ENCODE results near the gene PES1.
A peak's percentile ranks its signal among the peaks of the same experiment; 100 is the strongest.

The PES1 gene

GRCh38 chr22:30574095-30574981, 17.4 kb downstream of the PES1 start, which contains the start of gene GAL3ST1:
Gene GAL3ST1 (minus strand): TSS chr22:30574665. CDS start chr22:30557392, 17,273 bp downstream.
- WGBS, 2 donors (ENCODE audit: extremely low coverage in 2 of 2, insufficient read length in 2 of 2, insufficient replicate concordance in 1 of 2): no CpG with 5 or more reads among the region's 75 CpGs
- no peak within 1 kb of the TSS for H4K91ac ChIP-seq (ENCODE audit: low read depth, low read length, poor library complexity)
- no peak within 1 kb of the TSS for H2BK120ac ChIP-seq (ENCODE audit: low read depth, low read length)
- peak within 1 kb of the TSS; percentile 95 for H2AK5ac ChIP-seq (ENCODE audit: low read depth, low read length)
- DNase-seq (ENCODE audit: low spot score): peak; percentile 45
- no peaks in the 10 kb centered on the region for H3K9me3 ChIP-seq (replicated peaks in 1 of 2; ENCODE audit: control insufficient read depth in 2 of 2, insufficient read depth in 1 of 2, low read depth in 1 of 2, low read length in 2 of 2)
- H3K27ac ChIP-seq (replicated peaks; ENCODE audit: low read length): peak within 1 kb of the TSS; percentile 10
- peak within 1 kb of the TSS; percentile 58 for H3K14ac ChIP-seq (ENCODE audit: low read length)
- no peak within 1 kb of the TSS for H4K8ac ChIP-seq (ENCODE audit: low read depth, low read length)
- H3K9ac ChIP-seq (ENCODE audit: low read depth, low read length, poor library complexity): peak within 1 kb of the TSS; percentile 68
- no peak within 1 kb of the TSS for H2AFZ ChIP-seq (ENCODE audit: low read length)
- peak within 1 kb of the TSS; percentile 75 for H2BK12ac ChIP-seq (ENCODE audit: low read length)
- H3K23ac ChIP-seq (ENCODE audit: low read depth, low read length, poor library complexity): no peak within 1 kb of the TSS
- H3K4me2 ChIP-seq (ENCODE audit: insufficient read depth, low read length, poor library complexity, severe bottlenecking): peak within 1 kb of the TSS; percentile 100
- H3K79me1 ChIP-seq (ENCODE audit: low read depth, low read length): no peaks in the 10 kb centered on the region
- H3K18ac ChIP-seq (ENCODE audit: low read length): peak within 1 kb of the TSS; percentile 94
- peaks cover 0 to 3% (median 0%) of the 10 kb centered on the region in 3 experiments for H3K27me3 ChIP-seq (ENCODE audit: control insufficient read depth in 3 of 3, insufficient read depth in 3 of 3, low read depth in 1 of 3, low read length in 3 of 3)
- peaks cover 33 to 39% of the 10 kb centered on the region in 2 donors for H3K36me3 ChIP-seq (replicated peaks in 1 of 2; ENCODE audit: control insufficient read depth in 2 of 2, insufficient read depth in 2 of 2, low read length in 2 of 2)
- H2BK5ac ChIP-seq (ENCODE audit: low read length): peak within 1 kb of the TSS; percentile 91
- peaks cover 0 to 12% of the 10 kb centered on the region in 2 donors for H3K4me1 ChIP-seq (ENCODE audit: control insufficient read depth in 2 of 2, insufficient read depth in 1 of 2, low read depth in 1 of 2, low read length in 2 of 2)
- H3K4me3 ChIP-seq (ENCODE audit: low read length in 2 of 2): peak within 1 kb of the TSS in 1 of 2 donors; percentile 84
- H3K4ac ChIP-seq (ENCODE audit: low read length): no peak within 1 kb of the TSS
- H2BK15ac ChIP-seq (ENCODE audit: low read length): peak within 1 kb of the TSS; percentile 86

- no peak overlapping the region for H3K27ac ChIP-seq (replicated peaks; ENCODE audit: low read length)
- H3K27me3 ChIP-seq (ENCODE audit: control insufficient read depth in 3 of 3, insufficient read depth in 3 of 3, low read depth in 1 of 3, low read length in 3 of 3): peaks cover 0 to 3% (median 0%) of the 10 kb centered on the region in 3 experiments
- H2BK12ac ChIP-seq (ENCODE audit: low read length): peak overlapping the region; percentile 75
- H2BK5ac ChIP-seq (ENCODE audit: low read length): peak overlapping the region; percentile 91
- WGBS, 2 donors (ENCODE audit: extremely low coverage in 2 of 2, insufficient read length in 2 of 2, insufficient replicate concordance in 1 of 2): no CpG with 5 or more reads among the region's 7 CpGs
- no peak overlapping the region for H4K8ac ChIP-seq (ENCODE audit: low read depth, low read length)
- H2BK120ac ChIP-seq (ENCODE audit: low read depth, low read length): no peak overlapping the region
- H3K23ac ChIP-seq (ENCODE audit: low read depth, low read length, poor library complexity): no peak overlapping the region
- H3K14ac ChIP-seq (ENCODE audit: low read length): peak overlapping the region; percentile 58
- no peaks in the 10 kb centered on the region for H3K9me3 ChIP-seq (replicated peaks in 1 of 2; ENCODE audit: control insufficient read depth in 2 of 2, insufficient read depth in 1 of 2, low read depth in 1 of 2, low read length in 2 of 2)
- no peak overlapping the region for H3K4ac ChIP-seq (ENCODE audit: low read length)
- H3K9ac ChIP-seq (ENCODE audit: low read depth, low read length, poor library complexity): no peak overlapping the region
- peaks cover 0 to 12% of the 10 kb centered on the region in 2 donors for H3K4me1 ChIP-seq (ENCODE audit: control insufficient read depth in 2 of 2, insufficient read depth in 1 of 2, low read depth in 1 of 2, low read length in 2 of 2)
- peak overlapping the region; percentile 95 for H2AK5ac ChIP-seq (ENCODE audit: low read depth, low read length)
- peak overlapping the region; percentile 82 for H2BK15ac ChIP-seq (ENCODE audit: low read length)
- no peak overlapping the region for H2AFZ ChIP-seq (ENCODE audit: low read length)
- H3K79me1 ChIP-seq (ENCODE audit: low read depth, low read length): no peaks in the 10 kb centered on the region
- DNase-seq (ENCODE audit: low spot score): no peak
- H3K36me3 ChIP-seq (replicated peaks in 1 of 2; ENCODE audit: control insufficient read depth in 2 of 2, insufficient read depth in 2 of 2, low read length in 2 of 2): peaks cover 26 to 32% of the 10 kb centered on the region in 2 donors
- H3K4me2 ChIP-seq (ENCODE audit: insufficient read depth, low read length, poor library complexity, severe bottlenecking): peak overlapping the region; percentile 100
- H3K18ac ChIP-seq (ENCODE audit: low read length): peak overlapping the region; percentile 52
- H4K91ac ChIP-seq (ENCODE audit: low read depth, low read length, poor library complexity): no peak overlapping the region
- H3K4me3 ChIP-seq (ENCODE audit: low read length in 2 of 2): peak overlapping the region in 1 of 2 donors; percentile 8
These were observed 18.1 kb downstream of the PES1 start for GRCh38 chr22:30573594-30574094.

GRCh38 chr22:30572840-30573593, 18.7 kb downstream of the PES1 start:
- Histone ChIP-seq H2BK120ac (ENCODE audit: low read depth, low read length) (no peak overlapping the region), H3K79me1 (ENCODE audit: low read depth, low read length) (no peaks in the 10 kb centered on the region), H2AK5ac (ENCODE audit: low read depth, low read length) (peak overlapping the region; percentile 95), H2BK12ac (ENCODE audit: low read length) (peak overlapping the region; percentile 75), H3K14ac (ENCODE audit: low read length) (peak overlapping the region; percentile 58), H3K18ac (ENCODE audit: low read length) (peak overlapping the region; percentile 27), H3K27me3 (ENCODE audit: control insufficient read depth in 3 of 3, insufficient read depth in 3 of 3, low read depth in 1 of 3, low read length in 3 of 3) (peaks cover 0 to 3% (median 0%) of the 10 kb centered on the region in 3 experiments), H2BK5ac (ENCODE audit: low read length) (peak overlapping the region; percentile 91), H3K27ac (replicated peaks; ENCODE audit: low read length) (no peak overlapping the region), H4K8ac (ENCODE audit: low read depth, low read length) (no peak overlapping the region), H3K4me2 (ENCODE audit: insufficient read depth, low read length, poor library complexity, severe bottlenecking) (no peak overlapping the region), H3K9ac (ENCODE audit: low read depth, low read length, poor library complexity) (no peak overlapping the region), H3K23ac (ENCODE audit: low read depth, low read length, poor library complexity) (no peak overlapping the region), H4K91ac (ENCODE audit: low read depth, low read length, poor library complexity) (no peak overlapping the region), H3K9me3 (replicated peaks in 1 of 2; ENCODE audit: control insufficient read depth in 2 of 2, insufficient read depth in 1 of 2, low read depth in 1 of 2, low read length in 2 of 2) (no peaks in the 10 kb centered on the region), H3K36me3 (replicated peaks in 1 of 2; ENCODE audit: control insufficient read depth in 2 of 2, insufficient read depth in 2 of 2, low read length in 2 of 2) (peaks cover 22 to 26% of the 10 kb centered on the region in 2 donors), H2BK15ac (ENCODE audit: low read length) (peak overlapping the region; percentile 82), H3K4me1 (ENCODE audit: control insufficient read depth in 2 of 2, insufficient read depth in 1 of 2, low read depth in 1 of 2, low read length in 2 of 2) (peaks cover 0 to 13% of the 10 kb centered on the region in 2 donors), H3K4me3 (ENCODE audit: low read length in 2 of 2) (peak overlapping the region in 1 of 2 donors; percentile 8), H2AFZ (ENCODE audit: low read length) (no peak overlapping the region), H3K4ac (ENCODE audit: low read length) (no peak overlapping the region)
- DNase-seq (ENCODE audit: low spot score): no peak
- WGBS, 2 donors (ENCODE audit: extremely low coverage in 2 of 2, insufficient read length in 2 of 2, insufficient replicate concordance in 1 of 2): no CpG with 5 or more reads among the region's 12 CpGs
